Tibial nerve (tissue), 4 donors: ENCODE results near the gene LYPD4.

ENCODE experiments used
- CTCF ChIP-seq, 5 experiments: fragments of 200-600 bp in 3 of 5; fragments of 450-650 bp in 2 of 5; sonication (generic) in 3 of 5; IDR thresholded peaks; one replicate each; pipeline ENCODE4 v1.5.1; 2016 to 2019; ENCODE audit warnings: antibody characterized with exemption in 5 of 5, mild to moderate bottlenecking in 3 of 5, moderate library complexity in 2 of 5
- EP300 ChIP-seq, 2 donors: sonication (generic); formaldehyde crosslinking; IDR thresholded peaks; one replicate each; pipeline ENCODE4 v1.6.1; 2017; ENCODE audit warnings: antibody characterized with exemption in 2 of 2, mild to moderate bottlenecking in 1 of 2
- POLR2A ChIP-seq, 2 donors: fragments of 450-650 bp; IDR thresholded peaks; one replicate each; pipeline ENCODE4 v1.6.1; 2017; ENCODE audit warnings: antibody characterized with exemption in 2 of 2, mild to moderate bottlenecking in 2 of 2, moderate library complexity in 2 of 2

GRCh38 chr19:41792513-41793413, 51.7 kb downstream of the LYPD4 start:
- no peak for TF ChIP-seq POLR2A (IDR thresholded peaks at IDR 0.05)
- TF ChIP-seq CTCF (IDR thresholded peaks at IDR 0.05) = peak; percentile 17 to 37 (median 29)
- TF ChIP-seq EP300 (IDR thresholded peaks at IDR 0.05) = no peak
